Astrocyte (in vitro differentiated cells and primary cell): Measurements from ENCODE around the gene NDUFS7. TPM values are rescaled to one million over a fixed set of nuclear protein-coding genes. Genes with fewer than 3 reads are reported as not detected.
A peak's percentile ranks its signal among the peaks of the same experiment; 100 is the strongest.

ENCODE experiments used
- DNase-seq: peaks from one replicate; pipeline ENCODE4 v3.0.0-alpha.2; 2010; ENCODE audit warnings: low read depth
- FAIRE-seq: peaks from 2 replicates; lab custom pipeline; 2011; peaks lifted over from hg19 to GRCh38; lab: Jason Lieb, UNC
- H2AFZ ChIP-seq: 2 replicates; pipeline ENCODE4 v1.6.0; 2012; ENCODE audit warnings: low read depth, low read length, inconsistent platforms
- H3K27ac ChIP-seq: 2 replicates; pipeline ENCODE4 v1.5.1; 2011; ENCODE audit warnings: low read depth, low read length, inconsistent platforms
- H3K27me3 ChIP-seq: 2 replicates; pipeline ENCODE4 v1.6.0; 2011; ENCODE audit warnings: low read length, inconsistent platforms; ENCODE audit not compliant: insufficient read depth
- H3K36me3 ChIP-seq: 2 replicates; pipeline ENCODE4 v1.5.1; 2011; ENCODE audit warnings: low read length, inconsistent platforms; ENCODE audit not compliant: insufficient read depth
- H3K4me1 ChIP-seq: 2 replicates; pipeline ENCODE4 v1.5.1; 2011; ENCODE audit warnings: low read length, inconsistent platforms; ENCODE audit not compliant: insufficient read depth
- H3K4me2 ChIP-seq: 2 replicates; pipeline ENCODE4 v1.6.0; 2012; ENCODE audit warnings: low read length, inconsistent platforms
- H3K4me3 ChIP-seq: 2 replicates; pipeline ENCODE4 v1.5.1; 2011; ENCODE audit warnings: low read depth, mild to moderate bottlenecking, low read length, inconsistent platforms; ENCODE audit not compliant: insufficient read depth
- H3K79me2 ChIP-seq: 2 replicates; pipeline ENCODE4 v1.6.0; 2012; ENCODE audit warnings: mild to moderate bottlenecking, low read length, inconsistent platforms; ENCODE audit not compliant: insufficient read depth
- H3K9ac ChIP-seq: 2 replicates; pipeline ENCODE4 v1.6.0; 2012; ENCODE audit warnings: mild to moderate bottlenecking, low read length, inconsistent platforms
- H3K9me3 ChIP-seq: 2 replicates; pipeline ENCODE4 v1.5.1; 2012; ENCODE audit warnings: low read depth, mild to moderate bottlenecking, low read length, inconsistent platforms; ENCODE audit not compliant: insufficient read depth
- H4K20me1 ChIP-seq: 2 replicates; pipeline ENCODE4 v1.6.0; 2012; ENCODE audit warnings: low read length, inconsistent platforms; ENCODE audit not compliant: insufficient read depth
- H3K27ac Mint-ChIP-seq: one replicate; pipeline ENCODE4 v1.8.0; 2021; ENCODE audit warnings: mild to moderate bottlenecking, mixed read lengths; ENCODE audit not compliant: unreplicated experiment
- H3K27me3 Mint-ChIP-seq: one replicate; pipeline ENCODE4 v1.8.0; 2021; ENCODE audit warnings: low read depth, mixed read lengths; ENCODE audit not compliant: unreplicated experiment
- H3K36me3 Mint-ChIP-seq: one replicate; pipeline ENCODE4 v1.8.0; 2021; ENCODE audit warnings: low read depth, mixed read lengths; ENCODE audit not compliant: unreplicated experiment
- H3K4me1 Mint-ChIP-seq: one replicate; pipeline ENCODE4 v1.8.0; 2021; ENCODE audit warnings: low read depth, mixed read lengths; ENCODE audit not compliant: unreplicated experiment
- H3K4me3 Mint-ChIP-seq: one replicate; pipeline ENCODE4 v1.8.0; 2021; ENCODE audit warnings: mild to moderate bottlenecking, moderate library complexity, mixed read lengths; ENCODE audit not compliant: unreplicated experiment
- H3K9me3 Mint-ChIP-seq: one replicate; pipeline ENCODE4 v1.8.0; 2021; ENCODE audit warnings: mild to moderate bottlenecking, mixed read lengths; ENCODE audit not compliant: unreplicated experiment
- EZH2 ChIP-seq: IDR thresholded peaks from 2 replicates; pipeline ENCODE4 v1.6.1; 2012; ENCODE audit warnings: mild to moderate bottlenecking, low read length, inconsistent platforms; ENCODE audit not compliant: insufficient read depth
- total RNA-seq: library from RNA; stranded (reverse); gene quantifications from 2 replicates; pipeline ENCODE4 v1.2.1, GENCODE V29; 2021
- TF ChIP-seq, protein P1 (sequence below): IDR thresholded peaks from 2 replicates; pipeline ENCODE4 v1.5.1; 2011; ENCODE audit warnings: low read depth, mild to moderate bottlenecking, inconsistent platforms, low read length, moderate library complexity; ENCODE audit not compliant: insufficient read depth

Gene NDUFS7
- total RNA-seq, 1 donor from 2014 or later = 64.0 TPM

- Mint-ChIP-seq H3K4me3 (peak overlapping the region; percentile 57), H3K4me1 (peaks cover under 1% of the 10 kb centered on the region), H3K9me3 (no peaks in the 10 kb centered on the region), H3K36me3 (peaks cover 6% of the 10 kb centered on the region), H3K27me3 (no peaks in the 10 kb centered on the region), H3K27ac (no peak overlapping the region)
- Histone ChIP-seq H3K9me3 (no peaks in the 10 kb centered on the region), H3K4me3 (no peak overlapping the region), H3K9ac (no peak overlapping the region), H3K79me2 (peaks cover 90% of the 10 kb centered on the region), H4K20me1 (peaks cover 79% of the 10 kb centered on the region), H2AFZ (no peak overlapping the region), H3K36me3 (peaks cover 23% of the 10 kb centered on the region), H3K27me3 (no peaks in the 10 kb centered on the region), H3K27ac (peak overlapping the region; percentile 0), H3K4me2 (no peak overlapping the region), H3K4me1 (peaks cover 10% of the 10 kb centered on the region)
- FAIRE-seq (no peak), DNase-seq (no peak)
- TF ChIP-seq, protein P1, sequence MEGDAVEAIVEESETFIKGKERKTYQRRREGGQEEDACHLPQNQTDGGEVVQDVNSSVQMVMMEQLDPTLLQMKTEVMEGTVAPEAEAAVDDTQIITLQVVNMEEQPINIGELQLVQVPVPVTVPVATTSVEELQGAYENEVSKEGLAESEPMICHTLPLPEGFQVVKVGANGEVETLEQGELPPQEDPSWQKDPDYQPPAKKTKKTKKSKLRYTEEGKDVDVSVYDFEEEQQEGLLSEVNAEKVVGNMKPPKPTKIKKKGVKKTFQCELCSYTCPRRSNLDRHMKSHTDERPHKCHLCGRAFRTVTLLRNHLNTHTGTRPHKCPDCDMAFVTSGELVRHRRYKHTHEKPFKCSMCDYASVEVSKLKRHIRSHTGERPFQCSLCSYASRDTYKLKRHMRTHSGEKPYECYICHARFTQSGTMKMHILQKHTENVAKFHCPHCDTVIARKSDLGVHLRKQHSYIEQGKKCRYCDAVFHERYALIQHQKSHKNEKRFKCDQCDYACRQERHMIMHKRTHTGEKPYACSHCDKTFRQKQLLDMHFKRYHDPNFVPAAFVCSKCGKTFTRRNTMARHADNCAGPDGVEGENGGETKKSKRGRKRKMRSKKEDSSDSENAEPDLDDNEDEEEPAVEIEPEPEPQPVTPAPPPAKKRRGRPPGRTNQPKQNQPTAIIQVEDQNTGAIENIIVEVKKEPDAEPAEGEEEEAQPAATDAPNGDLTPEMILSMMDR = no peak
- TF ChIP-seq EZH2 = no peak
These were observed 40.7 kb downstream of the NDUFS7 start for GRCh38 chr19:1424192-1424955.

DNA sequence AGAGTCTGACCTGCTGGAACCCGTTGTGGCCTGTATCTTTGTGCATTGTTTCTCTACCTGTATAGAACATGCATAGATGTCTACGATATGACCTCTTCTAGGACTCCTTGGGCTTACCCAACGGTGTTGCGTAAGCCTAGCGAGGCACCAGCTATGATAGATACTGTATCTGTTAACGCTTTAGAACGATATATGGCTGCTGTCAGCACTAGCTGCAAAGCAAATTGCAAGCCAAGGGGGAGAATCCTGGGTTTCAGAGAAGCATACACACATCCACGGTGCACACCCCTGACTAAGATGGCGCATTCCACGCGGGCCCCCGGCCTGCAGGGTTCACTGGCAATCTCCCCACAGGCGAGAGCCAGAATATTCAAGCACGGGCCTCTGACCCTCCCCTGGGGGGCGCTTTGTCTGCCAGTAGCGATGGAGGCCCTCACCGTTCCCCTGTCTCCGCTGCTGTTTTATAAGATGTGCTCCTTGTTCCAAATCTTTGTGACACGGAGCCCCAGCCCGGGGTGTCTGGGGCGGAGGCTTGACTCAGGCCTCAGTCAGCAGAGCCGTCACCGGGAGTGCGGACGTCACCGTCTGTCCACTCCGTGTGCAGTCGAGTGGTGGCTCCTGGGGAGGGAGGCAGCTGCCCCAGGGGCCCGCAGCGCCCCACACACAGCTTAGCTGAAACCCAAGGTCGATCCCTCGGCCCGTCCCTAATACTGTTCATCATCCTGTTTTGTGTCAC lies 41.6 kb downstream of the NDUFS7 start:
- peaks cover 89% of the 10 kb centered on the region for H3K79me2 ChIP-seq

More for the DNA sequence above, 41.6 kb downstream of the NDUFS7 start:
- no peaks in the 10 kb centered on the region for H3K9me3 ChIP-seq
- H4K20me1 ChIP-seq = peaks cover 72% of the 10 kb centered on the region
- peak overlapping the region; percentile 32 for H3K9ac ChIP-seq
- no peaks in the 10 kb centered on the region for H3K27me3 ChIP-seq
- no peak for DNase-seq
- H3K27ac ChIP-seq = peak overlapping the region; percentile 44
- no peak overlapping the region for H2AFZ ChIP-seq
- H3K4me1 Mint-ChIP-seq = no peaks in the 10 kb centered on the region
- H3K27ac Mint-ChIP-seq = peak overlapping the region; percentile 10
- H3K4me2 ChIP-seq = peak overlapping the region; percentile 23
- H3K36me3 Mint-ChIP-seq = peaks cover 6% of the 10 kb centered on the region
- peaks cover 10% of the 10 kb centered on the region for H3K4me1 ChIP-seq
- H3K4me3 Mint-ChIP-seq = no peak overlapping the region
- no peak for FAIRE-seq
- no peak overlapping the region for H3K4me3 ChIP-seq
- peaks cover 20% of the 10 kb centered on the region for H3K36me3 ChIP-seq
- no peak for TF ChIP-seq EZH2
- TF ChIP-seq, protein P1 = no peak
- no peaks in the 10 kb centered on the region for H3K9me3 Mint-ChIP-seq
- no peaks in the 10 kb centered on the region for H3K27me3 Mint-ChIP-seq
